KMS-11 (cell line): ENCODE data around the gene NMRAL1.

Source experiments
- H2AFZ ChIP-seq: fragments of 200-600 bp; sonication (generic); 2 replicates; pipeline ENCODE4 v1.6.1; 2016; ENCODE audit warnings: antibody characterized with exemption, mixed run types, low read depth
- H3K27ac ChIP-seq: fragments of 200-600 bp; sonication (generic); 2 replicates; pipeline ENCODE4 v1.6.1; 2016; ENCODE audit warnings: mild to moderate bottlenecking, mixed run types
- H3K27me3 ChIP-seq: fragments of 200-600 bp; sonication (generic); 2 replicates; pipeline ENCODE4 v1.6.1; 2017; ENCODE audit warnings: mild to moderate bottlenecking, low read depth, mixed run types, moderate library complexity; ENCODE audit not compliant: insufficient read depth
- H3K36me3 ChIP-seq: fragments of 200-600 bp; sonication (generic); 2 replicates; pipeline ENCODE4 v1.6.1; 2017; ENCODE audit warnings: mild to moderate bottlenecking, mixed run types; ENCODE audit not compliant: insufficient read depth
- H3K4me1 ChIP-seq: fragments of 200-600 bp; sonication (generic); 2 replicates; pipeline ENCODE4 v1.6.1; 2016; ENCODE audit warnings: mild to moderate bottlenecking, low read depth, mixed run types; ENCODE audit not compliant: poor library complexity, severe bottlenecking
- H3K4me2 ChIP-seq: fragments of 200-600 bp; sonication (generic); 2 replicates; pipeline ENCODE4 v1.7.0; 2016; ENCODE audit warnings: mild to moderate bottlenecking, mixed run types
- H3K4me3 ChIP-seq: fragments of 200-600 bp; sonication (generic); IDR thresholded peaks from 2 replicates; pipeline ENCODE4 v1.6.1; 2017; ENCODE audit warnings: low read depth, low read length, mixed read lengths; ENCODE audit not compliant: insufficient read depth
- H3K79me2 ChIP-seq: fragments of 200-600 bp; sonication (generic); 2 replicates; pipeline ENCODE4 v1.6.1; 2016; ENCODE audit warnings: low read depth, mixed run types; ENCODE audit not compliant: insufficient read depth
- H3K9ac ChIP-seq: fragments of 200-600 bp; sonication (generic); 2 replicates; pipeline ENCODE4 v1.6.1; 2016; ENCODE audit warnings: mild to moderate bottlenecking, mixed run types
- H4K20me1 ChIP-seq: fragments of 200-600 bp; sonication (generic); 2 replicates; pipeline ENCODE4 v1.6.1; 2016; ENCODE audit warnings: mild to moderate bottlenecking, mixed run types; ENCODE audit not compliant: insufficient read depth
- CTCF ChIP-seq: fragments of 200-600 bp; sonication (generic); conservative IDR thresholded peaks from 2 replicates; pipeline ENCODE4 v1.6.1; 2017; ENCODE audit warnings: low read depth, mild to moderate bottlenecking, antibody characterized with exemption, low read length, moderate library complexity, mixed read lengths

Gene NMRAL1

GRCh38 chr16:4455081-4455480 lies 19.3 kb downstream of the NMRAL1 start:
- Histone ChIP-seq H2AFZ (no peak overlapping the region), H3K9ac (no peak overlapping the region), H3K4me3 (no peak overlapping the region), H3K4me2 (no peak overlapping the region), H3K27me3 (no peaks in the 10 kb centered on the region), H3K36me3 (peaks cover 16% of the 10 kb centered on the region; the same call in 1 of the 2 replicates), H3K27ac (no peak overlapping the region), H3K4me1 (peaks cover 8% of the 10 kb centered on the region), H4K20me1 (no peaks in the 10 kb centered on the region), H3K79me2 (no peaks in the 10 kb centered on the region; the same call in 1 of the 2 replicates)
- no peak for TF ChIP-seq CTCF

- peaks cover 17% of the 10 kb centered on the region; the same call in 1 of the 2 replicates for H3K36me3 ChIP-seq
- no peak overlapping the region for H3K9ac ChIP-seq
Observed at GRCh38 chr16:4454623-4455022, 19.8 kb downstream of the NMRAL1 start.

DNA sequence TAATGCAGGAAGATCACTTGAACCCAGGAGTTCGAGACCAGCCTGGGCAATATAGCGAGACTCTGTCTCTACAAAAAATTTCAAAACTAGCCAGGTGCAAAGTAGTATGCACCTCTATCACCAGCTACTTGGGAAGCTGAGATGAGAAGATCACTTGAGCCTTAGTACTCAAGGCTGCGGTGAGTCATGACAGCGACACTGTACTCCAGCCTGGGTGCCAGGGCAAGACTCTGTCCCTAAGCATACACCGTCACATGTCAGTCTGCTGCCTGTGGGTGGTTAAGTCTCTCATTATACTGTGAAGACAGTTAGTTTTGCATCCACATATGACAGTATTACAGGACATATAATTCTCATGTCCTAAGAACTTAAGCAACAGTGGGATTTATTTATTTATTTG lies 21.8 kb downstream of the NMRAL1 start:
- TF ChIP-seq CTCF, result no peak
- Histone ChIP-seq H3K36me3 (peaks cover 22% of the 10 kb centered on the region; the same call in 1 of the 2 replicates), H3K4me1 (no peaks in the 10 kb centered on the region), H4K20me1 (no peaks in the 10 kb centered on the region), H3K27ac (no peak overlapping the region), H3K9ac (no peak overlapping the region), H3K4me3 (no peak overlapping the region), H3K27me3 (no peaks in the 10 kb centered on the region), H3K79me2 (no peaks in the 10 kb centered on the region; the same call in 1 of the 2 replicates), H2AFZ (no peak overlapping the region), H3K4me2 (no peak overlapping the region)

More at GRCh38 chr16:4454623-4455022, 19.8 kb downstream of the NMRAL1 start:
- Histone ChIP-seq H4K20me1 (no peaks in the 10 kb centered on the region), H2AFZ (no peak overlapping the region), H3K4me1 (peaks cover 8% of the 10 kb centered on the region), H3K27me3 (no peaks in the 10 kb centered on the region), H3K27ac (no peak overlapping the region), H3K4me2 (no peak overlapping the region), H3K4me3 (no peak overlapping the region), H3K79me2 (no peaks in the 10 kb centered on the region; the same call in 1 of the 2 replicates)
- TF ChIP-seq CTCF, result no peak

- Histone ChIP-seq H3K27me3 (no peaks in the 10 kb centered on the region), H2AFZ (no peak overlapping the region), H3K9ac (no peak overlapping the region), H3K36me3 (peaks cover 35% of the 10 kb centered on the region; the same call in 1 of the 2 replicates), H3K4me3 (no peak overlapping the region), H3K79me2 (no peaks in the 10 kb centered on the region; the same call in 1 of the 2 replicates), H4K20me1 (no peaks in the 10 kb centered on the region), H3K27ac (no peak overlapping the region), H3K4me1 (no peaks in the 10 kb centered on the region), H3K4me2 (no peak overlapping the region)
- no peak for TF ChIP-seq CTCF
Observed at GRCh38 chr16:4450931-4451519, 23.4 kb downstream of the NMRAL1 start.
